Measurements from ENCODE around the gene AKR1C1. TPM values are rescaled to one million over a fixed set of nuclear protein-coding genes. Genes with fewer than 3 reads are reported as not detected.

AKR1C1 gene
- total RNA-seq, 2 experiments from 2014 or later: not detected

DNA sequence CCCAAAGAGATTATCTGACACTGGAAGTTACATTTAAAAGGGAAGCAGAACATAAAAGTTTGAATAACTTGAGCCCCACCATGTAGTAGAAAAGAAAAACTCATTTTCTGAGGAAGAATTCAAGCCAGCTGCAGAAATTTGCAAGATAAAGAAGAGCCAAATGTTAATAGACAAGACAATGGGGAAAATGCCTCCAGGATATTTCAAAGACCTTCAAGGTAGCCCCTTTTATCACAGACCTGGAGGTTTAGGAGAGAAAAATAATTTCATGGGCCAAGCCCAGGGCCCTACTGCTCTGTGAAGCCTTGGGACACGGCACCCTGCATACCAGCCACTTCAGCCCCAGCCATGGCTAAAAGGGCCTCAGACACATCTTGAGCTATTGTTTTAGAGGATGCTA, 18.4 kb upstream of the AKR1C1 start:
- POLR2A ChIA-PET: no interaction called here
- Histone ChIP-seq H3K27ac (ENCODE audit: low read depth, low read length, poor library complexity, severe bottlenecking) (no peak overlapping the region), H2AFZ (ENCODE audit: low read length) (no peak overlapping the region), H3K4me1 (ENCODE audit: insufficient read depth, low read length, poor library complexity, severe bottlenecking) (no peaks in the 10 kb centered on the region), H3K4me2 (ENCODE audit: low read length) (no peak overlapping the region), H4K20me1 (ENCODE audit: insufficient read depth, low read length) (no peaks in the 10 kb centered on the region), H3K4me3 (ENCODE audit: low read depth, low read length, poor library complexity, severe bottlenecking) (no peak overlapping the region), H3K9me2 (ENCODE audit: insufficient read depth, low read length) (no peaks in the 10 kb centered on the region), H3K36me3 (ENCODE audit: insufficient read depth, low read length) (no peaks in the 10 kb centered on the region), H3K79me2 (ENCODE audit: insufficient read depth, low read depth, low read length) (no peaks in the 10 kb centered on the region), H3K9me3 (ENCODE audit: low read length) (no peaks in the 10 kb centered on the region)
- no TSS peak for BruUV-seq (replicated peaks)
- CTCF ChIA-PET (ENCODE audit: unreplicated experiment): no interaction called here
- intact Hi-C loops (cut with micrococcal nuclease; ENCODE audit: unreplicated experiment): no loop called here
- DNase-seq (ENCODE audit: low spot score): no peak
- TF ChIP-seq, protein P1, sequence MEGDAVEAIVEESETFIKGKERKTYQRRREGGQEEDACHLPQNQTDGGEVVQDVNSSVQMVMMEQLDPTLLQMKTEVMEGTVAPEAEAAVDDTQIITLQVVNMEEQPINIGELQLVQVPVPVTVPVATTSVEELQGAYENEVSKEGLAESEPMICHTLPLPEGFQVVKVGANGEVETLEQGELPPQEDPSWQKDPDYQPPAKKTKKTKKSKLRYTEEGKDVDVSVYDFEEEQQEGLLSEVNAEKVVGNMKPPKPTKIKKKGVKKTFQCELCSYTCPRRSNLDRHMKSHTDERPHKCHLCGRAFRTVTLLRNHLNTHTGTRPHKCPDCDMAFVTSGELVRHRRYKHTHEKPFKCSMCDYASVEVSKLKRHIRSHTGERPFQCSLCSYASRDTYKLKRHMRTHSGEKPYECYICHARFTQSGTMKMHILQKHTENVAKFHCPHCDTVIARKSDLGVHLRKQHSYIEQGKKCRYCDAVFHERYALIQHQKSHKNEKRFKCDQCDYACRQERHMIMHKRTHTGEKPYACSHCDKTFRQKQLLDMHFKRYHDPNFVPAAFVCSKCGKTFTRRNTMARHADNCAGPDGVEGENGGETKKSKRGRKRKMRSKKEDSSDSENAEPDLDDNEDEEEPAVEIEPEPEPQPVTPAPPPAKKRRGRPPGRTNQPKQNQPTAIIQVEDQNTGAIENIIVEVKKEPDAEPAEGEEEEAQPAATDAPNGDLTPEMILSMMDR (conservative IDR thresholded peaks at IDR 0.05; ENCODE audit: low read length): no peak
- TF ChIP-seq EZH2phosphoT487 (IDR thresholded peaks at IDR 0.05; ENCODE audit: borderline replicate concordance, low read depth, low read length): no peak

DNA sequence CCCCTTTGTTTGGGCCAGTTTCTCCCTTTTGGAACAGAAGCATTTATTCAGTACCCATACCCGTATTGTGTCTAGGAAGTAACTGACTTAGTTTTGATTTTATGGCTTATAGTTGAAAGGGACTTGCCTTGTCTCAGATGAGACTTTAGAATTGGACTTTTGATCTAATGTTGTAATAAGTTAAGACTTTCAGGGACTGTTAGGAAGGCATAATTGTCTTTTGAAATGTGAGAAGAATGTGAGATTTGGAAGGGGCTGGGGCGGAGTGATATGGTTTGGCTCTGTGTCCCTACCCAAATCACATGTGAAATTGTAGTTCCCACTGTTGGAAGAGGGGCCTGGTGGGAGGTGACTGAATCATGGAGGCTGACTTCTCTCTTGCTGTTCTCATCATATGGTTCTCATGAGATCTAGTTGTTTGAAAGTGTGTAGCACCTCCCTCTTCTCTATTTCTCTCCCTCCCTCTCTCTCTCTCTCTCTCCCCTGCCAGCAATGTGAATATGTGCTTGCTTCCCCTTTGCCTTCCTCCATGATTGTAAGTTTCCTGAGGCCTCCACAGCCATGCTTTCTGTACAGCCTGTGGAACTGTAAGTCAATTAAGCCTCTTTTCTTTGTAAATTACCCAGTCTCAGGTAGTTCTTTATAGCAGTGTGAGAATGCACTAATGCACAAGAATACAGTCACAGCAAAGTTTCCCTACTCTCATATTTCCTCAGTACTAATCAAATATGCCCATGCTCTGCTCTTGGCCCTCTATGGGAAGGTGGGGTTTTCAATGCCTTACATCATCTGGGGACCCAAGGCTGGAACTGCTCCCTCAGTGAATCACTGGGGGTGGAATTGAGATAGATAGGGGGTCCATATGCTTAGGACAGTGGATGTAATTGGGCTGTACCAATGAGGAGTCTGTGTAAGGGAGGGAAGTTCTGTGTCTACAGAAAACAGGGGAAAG, 17.2 kb upstream of the AKR1C1 start:
- no peak for DNase-seq (ENCODE audit: low spot score)
- BruUV-seq (replicated peaks): no TSS peak
- Histone ChIP-seq H3K36me3 (ENCODE audit: insufficient read depth, low read length) (no peaks in the 10 kb centered on the region), H3K4me1 (ENCODE audit: insufficient read depth, low read length, poor library complexity, severe bottlenecking) (no peaks in the 10 kb centered on the region), H4K20me1 (ENCODE audit: insufficient read depth, low read length) (no peaks in the 10 kb centered on the region), H3K79me2 (ENCODE audit: insufficient read depth, low read depth, low read length) (no peaks in the 10 kb centered on the region), H2AFZ (ENCODE audit: low read length) (no peak overlapping the region), H3K9me3 (ENCODE audit: low read length) (no peaks in the 10 kb centered on the region), H3K4me3 (ENCODE audit: low read depth, low read length, poor library complexity, severe bottlenecking) (no peak overlapping the region), H3K9me2 (ENCODE audit: insufficient read depth, low read length) (no peaks in the 10 kb centered on the region), H3K27ac (ENCODE audit: low read depth, low read length, poor library complexity, severe bottlenecking) (no peak overlapping the region), H3K4me2 (ENCODE audit: low read length) (no peak overlapping the region)
- CTCF ChIA-PET (ENCODE audit: unreplicated experiment): no interaction called here
- intact Hi-C loops (cut with micrococcal nuclease; ENCODE audit: unreplicated experiment): no loop called here
- POLR2A ChIA-PET: no interaction called here
- no peak for TF ChIP-seq EZH2phosphoT487 (IDR thresholded peaks at IDR 0.05; ENCODE audit: borderline replicate concordance, low read depth, low read length)
- TF ChIP-seq, protein P1 (conservative IDR thresholded peaks at IDR 0.05; ENCODE audit: low read length): no peak

DNA sequence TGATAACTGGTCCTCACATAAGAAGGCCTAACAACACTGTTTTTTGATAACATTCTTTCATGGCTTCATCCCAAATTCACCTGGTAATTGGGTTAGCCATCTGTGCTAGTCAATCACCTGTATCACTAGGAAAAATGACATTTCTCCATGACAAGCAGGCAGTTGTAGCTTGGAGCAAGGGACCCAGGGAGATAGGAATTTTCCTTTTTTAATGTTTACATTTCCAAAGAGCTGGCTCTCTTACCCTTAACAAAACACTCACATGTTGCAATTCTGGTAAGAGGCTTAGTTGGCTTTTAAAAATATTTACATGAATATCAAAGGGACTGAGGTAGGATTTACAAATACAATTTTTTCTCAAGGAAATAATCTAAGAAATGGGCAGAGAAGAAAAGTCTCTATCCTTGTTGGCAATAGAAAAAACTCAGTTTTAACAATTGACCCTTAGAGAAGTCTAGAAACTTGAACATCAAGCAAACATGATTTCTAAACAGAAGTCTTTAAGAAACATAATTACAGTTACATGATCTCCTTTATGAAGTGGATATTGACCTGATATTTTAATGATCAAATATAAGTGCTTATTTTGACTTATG, 16.1 kb upstream of the AKR1C1 start:
- no peak for DNase-seq (ENCODE audit: low spot score)
- intact Hi-C loops (cut with micrococcal nuclease; ENCODE audit: unreplicated experiment): no loop called here
- Histone ChIP-seq H3K4me3 (ENCODE audit: low read depth, low read length, poor library complexity, severe bottlenecking) (no peak overlapping the region), H3K36me3 (ENCODE audit: insufficient read depth, low read length) (no peaks in the 10 kb centered on the region), H3K9me3 (ENCODE audit: low read length) (no peaks in the 10 kb centered on the region), H3K4me2 (ENCODE audit: low read length) (no peak overlapping the region), H3K4me1 (ENCODE audit: insufficient read depth, low read length, poor library complexity, severe bottlenecking) (no peaks in the 10 kb centered on the region), H3K79me2 (ENCODE audit: insufficient read depth, low read depth, low read length) (no peaks in the 10 kb centered on the region), H3K9me2 (ENCODE audit: insufficient read depth, low read length) (no peaks in the 10 kb centered on the region), H2AFZ (ENCODE audit: low read length) (no peak overlapping the region), H3K27ac (ENCODE audit: low read depth, low read length, poor library complexity, severe bottlenecking) (no peak overlapping the region), H4K20me1 (ENCODE audit: insufficient read depth, low read length) (no peaks in the 10 kb centered on the region)
- POLR2A ChIA-PET: interaction anchor here (0.6 kb wide), 1 partner anchor 548 kb away, joined by 3 read pairs; no protein-coding TSS in a partner anchor
- CTCF ChIA-PET (ENCODE audit: unreplicated experiment): no interaction called here
- TF ChIP-seq EZH2phosphoT487 (IDR thresholded peaks at IDR 0.05; ENCODE audit: borderline replicate concordance, low read depth, low read length): no peak
- TF ChIP-seq, protein P1 (conservative IDR thresholded peaks at IDR 0.05; ENCODE audit: low read length): no peak
- no TSS peak for BruUV-seq (replicated peaks)

Measured in OCI-LY7 (cell line).